HL-60 (cell line): ENCODE results near the gene GPR157.

Experiments used
- DNase-seq, 2 experiments: peaks; one replicate each; pipeline ENCODE4 v3.0.0-alpha.2; 2010 to 2020; ENCODE audit warnings: low read depth in 1 of 2, low spot score in 1 of 2
- H3K27ac ChIP-seq: fragments of 250-450 bp; sonication (Bioruptor Pico); replicated peaks from 2 replicates; pipeline ENCODE4 v1.5.1; 2020; ENCODE audit warnings: mild to moderate bottlenecking, moderate library complexity
- H3K27me3 ChIP-seq: fragments of 250-450 bp; sonication (Bioruptor Pico); 2 replicates; pipeline ENCODE4 v1.5.1; 2021; ENCODE audit warnings: mild to moderate bottlenecking, moderate library complexity; ENCODE audit not compliant: insufficient read depth, poor library complexity, severe bottlenecking
- H3K4me3 ChIP-seq: replicated peaks from 2 replicates; pipeline ENCODE4 v1.5.1; 2011; ENCODE audit warnings: mild to moderate bottlenecking, control low read depth, low read length; ENCODE audit not compliant: insufficient read depth
- CTCF ChIP-seq: IDR thresholded peaks from one replicate; pipeline ENCODE4 v1.5.1; 2011; ENCODE audit warnings: low read length, control low read depth, inconsistent platforms; ENCODE audit not compliant: insufficient read depth
- GABPA ChIP-seq: IDR thresholded peaks from 2 replicates; pipeline ENCODE4 v1.6.1; 2012; ENCODE audit warnings: low read depth
- POLR2AphosphoS5 ChIP-seq: IDR thresholded peaks from 2 replicates; pipeline ENCODE4 v1.6.1; 2012; ENCODE audit warnings: low read depth
- REST ChIP-seq: IDR thresholded peaks from 2 replicates; pipeline ENCODE4 v1.6.1; 2012; ENCODE audit warnings: low read depth; ENCODE audit not compliant: insufficient replicate concordance
- SPI1 ChIP-seq: IDR thresholded peaks from 2 replicates; pipeline ENCODE4 v1.6.1; 2012; ENCODE audit warnings: low read depth, mild to moderate bottlenecking, borderline replicate concordance

The GPR157 gene

GRCh38 chr1:9099555-9099954, 29.3 kb downstream of the GPR157 start:
- no peak overlapping the region for H3K27ac ChIP-seq
- TF ChIP-seq POLR2AphosphoS5 = no peak
- TF ChIP-seq SPI1 = no peak
- TF ChIP-seq CTCF = no peak
- TF ChIP-seq GABPA = no peak
- no peaks in the 10 kb centered on the region for H3K27me3 ChIP-seq
- H3K4me3 ChIP-seq = no peak overlapping the region
- DNase-seq = no peak

GRCh38 chr1:9097947-9098705, 30.8 kb downstream of the GPR157 start:
- TF ChIP-seq REST (no peak), CTCF (no peak), POLR2AphosphoS5 (no peak), GABPA (no peak), SPI1 (no peak)
- Histone ChIP-seq H3K27me3 (no peaks in the 10 kb centered on the region), H3K27ac (no peak overlapping the region), H3K4me3 (no peak overlapping the region)
- no peak for DNase-seq

GRCh38 chr1:9095818-9096217, 33.1 kb downstream of the GPR157 start:
- no peak for DNase-seq
- Histone ChIP-seq H3K4me3 (no peak overlapping the region), H3K27ac (no peak overlapping the region), H3K27me3 (no peaks in the 10 kb centered on the region)
- TF ChIP-seq GABPA (no peak), SPI1 (no peak), CTCF (no peak), REST (no peak), POLR2AphosphoS5 (no peak)
